Mucosa of stomach (tissue), 1 donor: ENCODE results near the gene EEF1G.

Source experiments
- H3K27me3 ChIP-seq: one replicate; pipeline ENCODE4 v1.7.0; 2013; ENCODE audit warnings: mild to moderate bottlenecking, low read length; ENCODE audit not compliant: control insufficient read depth, insufficient read depth
- H3K36me3 ChIP-seq: one replicate; pipeline ENCODE4 v1.7.0; 2013; ENCODE audit warnings: low read length; ENCODE audit not compliant: control insufficient read depth, insufficient read depth
- H3K4me1 ChIP-seq: one replicate; pipeline ENCODE4 v1.7.0; 2013; ENCODE audit warnings: mild to moderate bottlenecking, low read length; ENCODE audit not compliant: control insufficient read depth, insufficient read depth
- H3K4me3 ChIP-seq: one replicate; pipeline ENCODE4 v1.7.0; 2013; ENCODE audit warnings: low read length
- H3K9ac ChIP-seq: one replicate; pipeline ENCODE4 v1.7.0; 2013; ENCODE audit warnings: mild to moderate bottlenecking, low read length, moderate library complexity
- H3K9me3 ChIP-seq: one replicate; pipeline ENCODE4 v1.7.0; 2013; ENCODE audit warnings: mild to moderate bottlenecking, low read length, moderate library complexity; ENCODE audit not compliant: control insufficient read depth
- donor health status: Pancreatic carcinoma.

The EEF1G gene

GRCh38 chr11:62610814-62611704, 37.4 kb upstream of the EEF1G start:
- Histone ChIP-seq H3K9ac (peak overlapping the region; percentile 86), H3K36me3 (no peaks in the 10 kb centered on the region), H3K4me3 (no peak overlapping the region)

DNA sequence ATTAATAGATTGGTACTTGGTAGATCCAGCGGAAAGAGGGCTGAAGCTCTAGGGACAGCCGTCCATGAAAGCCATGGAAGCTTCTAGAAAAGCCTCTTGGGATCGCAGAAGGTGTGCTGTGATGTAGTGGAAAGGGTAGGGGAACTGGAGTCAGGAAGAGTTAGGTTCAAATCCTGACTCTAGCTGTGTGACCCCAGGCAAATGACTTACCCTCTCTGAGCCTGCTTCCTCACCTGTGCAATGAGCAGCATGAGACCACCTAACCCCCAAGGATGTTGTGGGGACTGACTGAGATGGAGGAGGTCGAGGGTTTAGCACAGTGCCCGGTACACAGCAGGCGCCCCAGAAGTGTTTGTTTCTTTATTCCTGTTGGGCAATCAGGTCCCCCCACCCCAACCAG, 36.7 kb upstream of the EEF1G start:
- peaks cover 32% of the 10 kb centered on the region for H3K4me1 ChIP-seq
- H3K36me3 ChIP-seq = no peaks in the 10 kb centered on the region

More at GRCh38 chr11:62610814-62611704, 37.4 kb upstream of the EEF1G start:
- Histone ChIP-seq H3K4me1 (peaks cover 32% of the 10 kb centered on the region), H3K9me3 (no peaks in the 10 kb centered on the region), H3K27me3 (no peaks in the 10 kb centered on the region)

DNA sequence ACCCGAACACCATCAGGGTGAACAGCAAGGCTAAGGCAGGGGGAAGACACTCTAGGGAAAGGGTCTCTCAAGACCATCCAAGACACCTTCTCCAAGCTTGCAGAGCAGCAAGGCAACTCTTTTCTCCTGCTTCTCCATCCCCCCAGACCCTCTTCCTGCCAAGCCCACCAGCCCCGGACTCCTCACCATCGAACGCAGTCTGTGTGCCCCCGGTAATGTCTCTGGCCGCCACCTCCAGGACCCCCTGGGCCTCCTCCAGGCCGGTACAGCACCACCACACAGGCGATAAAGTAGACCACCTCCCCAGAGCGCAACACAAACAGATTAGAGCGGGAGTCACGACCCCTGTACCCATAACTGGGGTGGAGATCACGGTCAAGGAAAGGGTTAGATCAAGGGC, 35.1 kb upstream of the EEF1G start:
- Histone ChIP-seq H3K9me3 (no peaks in the 10 kb centered on the region), H3K27me3 (no peaks in the 10 kb centered on the region), H3K36me3 (no peaks in the 10 kb centered on the region), H3K4me3 (no peak overlapping the region), H3K4me1 (peaks cover 22% of the 10 kb centered on the region), H3K9ac (no peak overlapping the region)

More for the DNA sequence above, 36.7 kb upstream of the EEF1G start:
- Histone ChIP-seq H3K9ac (no peak overlapping the region), H3K4me3 (no peak overlapping the region), H3K9me3 (no peaks in the 10 kb centered on the region), H3K27me3 (no peaks in the 10 kb centered on the region)

GRCh38 chr11:62607714-62608113, 34.0 kb upstream of the EEF1G start:
- Histone ChIP-seq H3K9me3 (no peaks in the 10 kb centered on the region), H3K27me3 (no peaks in the 10 kb centered on the region), H3K4me3 (no peak overlapping the region), H3K36me3 (no peaks in the 10 kb centered on the region), H3K4me1 (peaks cover 18% of the 10 kb centered on the region), H3K9ac (no peak overlapping the region)

DNA sequence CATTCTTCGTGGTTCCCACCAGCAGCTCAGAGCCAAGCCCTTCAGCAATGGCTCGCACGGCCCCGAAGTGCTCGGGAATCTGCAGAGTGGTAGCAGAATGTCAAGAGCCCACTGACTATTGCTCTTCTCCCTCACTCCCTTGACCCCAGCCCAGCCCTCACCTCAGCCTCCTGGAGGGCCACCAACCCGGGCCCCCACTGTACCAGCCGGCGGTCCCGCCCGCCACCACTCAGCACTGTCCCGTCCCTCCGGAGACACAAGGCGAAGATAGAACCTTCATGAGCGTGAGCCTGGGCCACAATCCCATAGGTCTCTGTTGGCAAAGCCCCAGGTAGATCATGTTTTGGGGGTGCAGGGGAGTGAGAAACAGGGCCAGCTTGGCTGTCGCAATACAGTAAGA, 32.2 kb upstream of the EEF1G start:
- Histone ChIP-seq H3K36me3 (no peaks in the 10 kb centered on the region), H3K4me3 (no peak overlapping the region), H3K27me3 (no peaks in the 10 kb centered on the region), H3K9me3 (no peaks in the 10 kb centered on the region), H3K4me1 (peaks cover 8% of the 10 kb centered on the region), H3K9ac (no peak overlapping the region)

DNA sequence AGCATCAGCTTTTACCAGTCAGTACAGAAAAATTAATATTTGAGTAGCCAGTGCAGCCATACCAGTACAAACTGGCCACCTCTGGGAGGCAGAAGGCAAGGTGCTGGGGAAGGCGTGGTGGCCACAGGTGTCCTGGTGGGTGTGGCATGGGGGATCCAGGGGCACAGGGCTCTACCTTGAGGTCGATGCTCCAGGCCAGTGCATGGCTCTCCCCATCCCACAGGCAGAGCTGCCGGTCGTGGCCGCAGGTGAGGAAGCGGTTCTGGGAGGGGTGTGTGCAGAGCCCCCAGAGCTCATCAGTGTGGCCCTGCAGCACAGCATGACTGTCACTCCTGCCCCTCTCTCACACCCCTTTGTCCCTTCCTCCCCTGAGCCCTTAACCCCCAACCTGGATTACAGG, 31.8 kb upstream of the EEF1G start:
- Histone ChIP-seq H3K4me3 (no peak overlapping the region), H3K36me3 (no peaks in the 10 kb centered on the region), H3K9ac (no peak overlapping the region), H3K4me1 (peaks cover 6% of the 10 kb centered on the region), H3K9me3 (no peaks in the 10 kb centered on the region), H3K27me3 (no peaks in the 10 kb centered on the region)

GRCh38 chr11:62604460-62605120, 30.9 kb upstream of the EEF1G start:
- no peaks in the 10 kb centered on the region for H3K9me3 ChIP-seq
- H3K27me3 ChIP-seq = no peaks in the 10 kb centered on the region
- peaks cover 15% of the 10 kb centered on the region for H3K4me1 ChIP-seq
- H3K9ac ChIP-seq = no peak overlapping the region
- H3K4me3 ChIP-seq = no peak overlapping the region
- no peaks in the 10 kb centered on the region for H3K36me3 ChIP-seq

- Histone ChIP-seq H3K4me1 (peaks cover 22% of the 10 kb centered on the region), H3K36me3 (no peaks in the 10 kb centered on the region), H3K4me3 (no peak overlapping the region), H3K9me3 (no peaks in the 10 kb centered on the region), H3K27me3 (no peaks in the 10 kb centered on the region), H3K9ac (no peak overlapping the region)
Measured at GRCh38 chr11:62603776-62604299, 30.1 kb upstream of the EEF1G start.

GRCh38 chr11:62603072-62603408, 29.3 kb upstream of the EEF1G start:
- H3K9ac ChIP-seq = peak overlapping the region; percentile 86
- peaks cover 3% of the 10 kb centered on the region for H3K36me3 ChIP-seq
- H3K4me1 ChIP-seq = peaks cover 24% of the 10 kb centered on the region
- no peaks in the 10 kb centered on the region for H3K9me3 ChIP-seq
- no peak overlapping the region for H3K4me3 ChIP-seq
- H3K27me3 ChIP-seq = no peaks in the 10 kb centered on the region

GRCh38 chr11:62602141-62603071, 28.7 kb upstream of the EEF1G start:
- H3K36me3 ChIP-seq = peaks cover 9% of the 10 kb centered on the region
- H3K4me3 ChIP-seq = peak overlapping the region; percentile 77
- H3K27me3 ChIP-seq = no peaks in the 10 kb centered on the region
- H3K4me1 ChIP-seq = peaks cover 24% of the 10 kb centered on the region
- peak overlapping the region; percentile 86 for H3K9ac ChIP-seq
- no peaks in the 10 kb centered on the region for H3K9me3 ChIP-seq

DNA sequence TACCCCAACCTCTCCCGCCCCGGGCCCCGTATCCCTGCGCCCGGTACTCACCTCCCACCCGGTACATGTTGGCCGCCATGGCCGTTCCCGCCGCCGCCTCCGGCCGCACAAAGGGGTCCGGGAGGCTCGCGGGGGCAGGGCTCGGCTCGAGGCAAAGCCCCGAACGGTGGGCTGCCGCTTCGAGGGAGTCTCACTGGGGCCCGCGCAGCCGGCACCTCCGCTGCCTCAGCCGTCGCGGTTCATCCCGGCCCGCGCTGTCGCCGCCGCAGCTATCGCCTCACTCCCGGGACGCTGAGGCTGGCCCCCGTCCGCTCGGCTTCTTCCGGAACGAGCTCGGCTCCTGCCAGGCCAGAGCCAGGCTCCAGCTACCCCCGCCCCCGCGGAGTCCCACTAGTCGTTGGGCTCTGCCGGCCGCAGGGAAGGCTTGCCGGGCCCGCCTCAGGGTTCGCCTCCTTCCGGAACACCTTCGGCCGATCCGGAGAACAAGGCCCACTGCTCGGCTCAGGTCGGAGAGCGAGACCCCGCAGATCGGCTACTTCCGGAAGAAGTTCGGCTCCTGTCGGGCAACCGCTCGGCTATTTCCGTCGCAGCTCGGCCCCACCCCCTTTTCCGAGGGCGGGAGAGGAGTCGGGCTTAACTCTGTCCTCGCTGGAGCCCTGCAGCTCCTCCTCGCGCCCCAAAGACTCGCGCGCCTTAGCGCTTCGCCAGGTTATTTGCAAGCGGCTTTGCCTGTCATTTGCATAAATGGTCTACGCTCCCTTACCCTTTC, 27.9 kb upstream of the EEF1G start, which contains the start of gene MTA2:
MTA2 (minus strand) TSS at position 494 of the 769 bp plus-strand sequence; CDS start at position 79, 415 bp downstream.
- Histone ChIP-seq H3K9me3 (no peaks in the 10 kb centered on the region), H3K27me3 (no peaks in the 10 kb centered on the region), H3K4me1 (peaks cover 24% of the 10 kb centered on the region), H3K9ac (peak within 1 kb of the TSS; percentile 86), H3K4me3 (peak within 1 kb of the TSS; percentile 77), H3K36me3 (peaks cover 11% of the 10 kb centered on the region)
